Upper lobe of left lung (tissue), 6 donors: ENCODE measurements around the gene PLPPR1. TPM values are rescaled to one million over a fixed set of nuclear protein-coding genes. Genes with fewer than 3 reads are reported as not detected.

Source experiments
- ATAC-seq, 2 donors: fragments of 200-7000 bp; cut with Tn5 transposase; one replicate each; pipeline ENCODE4 v1.9.1; 2022; ENCODE audit warnings: mild to moderate bottlenecking in 2 of 2, moderate library complexity in 2 of 2; ENCODE audit not compliant: low FRiP score in 2 of 2
- DNase-seq, 2 donors: peaks; one replicate each; pipeline ENCODE4 v3.0.0-alpha.2; 2019 to 2020
- H3K27ac ChIP-seq, 4 donors: fragments of 200-600 bp; sonication (generic); one replicate each; pipeline ENCODE4 v1.5.1; 2016 to 2019
- H3K27me3 ChIP-seq, 4 donors: fragments of 200-600 bp; sonication (generic); one replicate each; pipeline ENCODE4 v1.5.1; 2017 to 2019
- H3K36me3 ChIP-seq, 4 donors: fragments of 200-600 bp; sonication (generic); one replicate each; pipeline ENCODE4 v1.5.1; 2016 to 2019
- H3K4me1 ChIP-seq, 4 donors: fragments of 200-600 bp; sonication (generic); one replicate each; pipeline ENCODE4 v1.5.1; 2018 to 2019
- H3K4me3 ChIP-seq, 4 donors: fragments of 200-600 bp; sonication (generic); one replicate each; pipeline ENCODE4 v1.5.1; 2017 to 2019; ENCODE audit warnings: mild to moderate bottlenecking in 2 of 4, moderate library complexity in 1 of 4
- H3K9me3 ChIP-seq, 4 donors: fragments of 200-600 bp; sonication (generic); one replicate each; pipeline ENCODE4 v1.5.1; 2018 to 2019
- CTCF ChIP-seq, 6 experiments: fragments of 450-650 bp in 4 of 6; fragments of 200-600 bp in 2 of 6; sonication (generic) in 2 of 6; IDR thresholded peaks; one replicate each; pipeline ENCODE4 v1.5.1; 2016 to 2019; ENCODE audit warnings: antibody characterized with exemption in 6 of 6
- EP300 ChIP-seq, 4 donors: sonication (generic); formaldehyde crosslinking; IDR thresholded peaks; one replicate each; pipeline ENCODE4 v1.5.1; 2017; ENCODE audit warnings: antibody characterized with exemption in 4 of 4, control low read depth in 2 of 4
- POLR2A ChIP-seq, 4 donors: fragments of 450-650 bp; IDR thresholded peaks; one replicate each; pipeline ENCODE4 v1.5.1; 2016 to 2017; ENCODE audit warnings: antibody characterized with exemption in 4 of 4, mild to moderate bottlenecking in 2 of 4
- POLR2AphosphoS5 ChIP-seq, 2 donors: sonication (generic); formaldehyde crosslinking; IDR thresholded peaks; one replicate each; pipeline ENCODE4 v1.5.1; 2017; ENCODE audit warnings: antibody characterized with exemption in 2 of 2
- WGBS, 2 donors: methylation state at CpG; one replicate each; pipeline ENCODE4 v1.1.5; 2017 to 2018; 5-methylcytosine and 5-hydroxymethylcytosine counted together
- total RNA-seq, 6 donors: library from RNA; depleted of rRNA in 4 of 6; stranded (reverse); fragments of >200 nt in 4 of 6; gene quantifications; one replicate each; pipeline versions ENCODE4 v1.1.0 to v1.2.1, GENCODE V29; 2016 to 2021
- donor health status: DM: no; HTN: no; CAD: no; lungs with moderate emphysema.
- donor health status: DM: no; HTN: yes; CAD: no; lungs with severe emphysema.

The PLPPR1 gene
- total RNA-seq, 6 donors from 2014 or later: 0.44 to 5.1 (median 2.7) TPM; not detected in 1

GRCh38 chr9:101146508-101146907, 118.0 kb downstream of the PLPPR1 start:
- no peaks in the 10 kb centered on the region for H3K4me1 ChIP-seq
- DNase-seq (no peak), ATAC-seq (no peak)
- no peaks in the 10 kb centered on the region for H3K36me3 ChIP-seq
- no peak for TF ChIP-seq POLR2A (IDR thresholded peaks at IDR 0.05)
- no peak for TF ChIP-seq CTCF (IDR thresholded peaks at IDR 0.05)
- TF ChIP-seq EP300 (IDR thresholded peaks at IDR 0.05): no peak
- no peak for TF ChIP-seq POLR2AphosphoS5 (IDR thresholded peaks at IDR 0.05)
- no peaks in the 10 kb centered on the region for H3K27me3 ChIP-seq
- H3K9me3 ChIP-seq: no peaks in the 10 kb centered on the region
- WGBS, 2 donors: 75% methylated on average over 4 of the region's 4 CpGs
- H3K27ac ChIP-seq: no peak overlapping the region
- no peak overlapping the region for H3K4me3 ChIP-seq

- TF ChIP-seq POLR2A (IDR thresholded peaks at IDR 0.05) (no peak), CTCF (IDR thresholded peaks at IDR 0.05) (no peak), EP300 (IDR thresholded peaks at IDR 0.05) (no peak), POLR2AphosphoS5 (IDR thresholded peaks at IDR 0.05) (no peak)
- ATAC-seq: no peak
These were observed 119.8 kb downstream of the PLPPR1 start for GRCh38 chr9:101148344-101148743.

GRCh38 chr9:101158361-101158760, 129.8 kb downstream of the PLPPR1 start:
- DNase-seq: no peak
- Histone ChIP-seq H3K27me3 (no peaks in the 10 kb centered on the region), H3K9me3 (no peaks in the 10 kb centered on the region), H3K4me1 (no peaks in the 10 kb centered on the region), H3K4me3 (no peak overlapping the region), H3K27ac (no peak overlapping the region), H3K36me3 (no peaks in the 10 kb centered on the region)
- no peak for ATAC-seq
- no peak for TF ChIP-seq POLR2AphosphoS5 (IDR thresholded peaks at IDR 0.05)
- no peak for TF ChIP-seq EP300 (IDR thresholded peaks at IDR 0.05)
- no peak for TF ChIP-seq CTCF (IDR thresholded peaks at IDR 0.05)
- TF ChIP-seq POLR2A (IDR thresholded peaks at IDR 0.05): no peak
- whole genome bisulfite sequencing, 2 donors: 55 to 63% methylated on average over 3 of the region's 3 CpGs

More at GRCh38 chr9:101148344-101148743, 119.8 kb downstream of the PLPPR1 start:
- no peak for DNase-seq
- no peaks in the 10 kb centered on the region for H3K9me3 ChIP-seq
- no peaks in the 10 kb centered on the region for H3K36me3 ChIP-seq
- H3K4me3 ChIP-seq: no peak overlapping the region
- no peaks in the 10 kb centered on the region for H3K27me3 ChIP-seq
- H3K27ac ChIP-seq: no peak overlapping the region
- H3K4me1 ChIP-seq: no peaks in the 10 kb centered on the region

- no peak overlapping the region for H3K4me3 ChIP-seq
- H3K4me1 ChIP-seq: no peaks in the 10 kb centered on the region
- H3K27ac ChIP-seq: no peak overlapping the region
- no peak for ATAC-seq
- H3K9me3 ChIP-seq: no peaks in the 10 kb centered on the region
- TF ChIP-seq POLR2A (IDR thresholded peaks at IDR 0.05) (no peak), POLR2AphosphoS5 (IDR thresholded peaks at IDR 0.05) (no peak), EP300 (IDR thresholded peaks at IDR 0.05) (no peak), CTCF (IDR thresholded peaks at IDR 0.05) (no peak)
- no peak for DNase-seq
- no peaks in the 10 kb centered on the region for H3K27me3 ChIP-seq
- H3K36me3 ChIP-seq: no peaks in the 10 kb centered on the region
- 43 to 70% methylated on average over 1 of the region's 1 CpG for whole genome bisulfite sequencing, 2 donors
These were observed 133.7 kb downstream of the PLPPR1 start for GRCh38 chr9:101162231-101162630.

- Histone ChIP-seq H3K4me1 (no peaks in the 10 kb centered on the region), H3K4me3 (no peak overlapping the region), H3K27me3 (no peaks in the 10 kb centered on the region), H3K9me3 (no peaks in the 10 kb centered on the region), H3K27ac (no peak overlapping the region), H3K36me3 (no peaks in the 10 kb centered on the region)
- 63 to 77% methylated on average over 1 of the region's 1 CpG for whole genome bisulfite sequencing, 2 donors
- no peak for DNase-seq
- ATAC-seq: no peak
- TF ChIP-seq EP300 (IDR thresholded peaks at IDR 0.05) (no peak), CTCF (IDR thresholded peaks at IDR 0.05) (no peak), POLR2AphosphoS5 (IDR thresholded peaks at IDR 0.05) (no peak), POLR2A (IDR thresholded peaks at IDR 0.05) (no peak)
These were observed 136.6 kb downstream of the PLPPR1 start for GRCh38 chr9:101165131-101165530.
